ENCODE measurements around the gene CADPS2.

DNA sequence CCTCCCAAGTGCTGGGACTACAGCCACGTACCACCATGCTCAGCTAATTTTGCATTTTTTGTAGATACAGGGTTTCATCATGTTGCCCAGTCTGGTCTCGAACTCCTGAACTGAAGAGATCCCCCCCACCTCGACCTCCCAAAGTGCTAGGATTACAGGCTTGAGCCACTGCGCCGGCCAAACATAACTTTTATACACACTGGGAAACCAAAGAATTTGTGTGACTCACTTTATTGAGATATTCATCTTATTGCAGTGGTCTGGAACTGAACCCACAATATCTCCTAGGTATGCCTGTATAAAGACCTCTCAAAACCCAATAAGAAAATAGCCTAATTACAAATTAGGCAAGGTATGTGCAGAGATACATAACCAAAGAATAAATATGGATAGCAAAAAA, 399.1 kb downstream of the CADPS2 start:
- no peak for TF ChIP-seq RARB (CRISPR knock-in tag; IDR thresholded peaks at IDR 0.05)
- TF ChIP-seq ISL1 (CRISPR knock-in tag; IDR thresholded peaks at IDR 0.05) = no peak
- no peak for TF ChIP-seq ZNF565 (CRISPR knock-in tag; conservative IDR thresholded peaks at IDR 0.05; ENCODE audit: low read depth)
- TF ChIP-seq OSR1 (CRISPR knock-in tag; IDR thresholded peaks at IDR 0.05) = no peak
- TF ChIP-seq, protein P1, sequence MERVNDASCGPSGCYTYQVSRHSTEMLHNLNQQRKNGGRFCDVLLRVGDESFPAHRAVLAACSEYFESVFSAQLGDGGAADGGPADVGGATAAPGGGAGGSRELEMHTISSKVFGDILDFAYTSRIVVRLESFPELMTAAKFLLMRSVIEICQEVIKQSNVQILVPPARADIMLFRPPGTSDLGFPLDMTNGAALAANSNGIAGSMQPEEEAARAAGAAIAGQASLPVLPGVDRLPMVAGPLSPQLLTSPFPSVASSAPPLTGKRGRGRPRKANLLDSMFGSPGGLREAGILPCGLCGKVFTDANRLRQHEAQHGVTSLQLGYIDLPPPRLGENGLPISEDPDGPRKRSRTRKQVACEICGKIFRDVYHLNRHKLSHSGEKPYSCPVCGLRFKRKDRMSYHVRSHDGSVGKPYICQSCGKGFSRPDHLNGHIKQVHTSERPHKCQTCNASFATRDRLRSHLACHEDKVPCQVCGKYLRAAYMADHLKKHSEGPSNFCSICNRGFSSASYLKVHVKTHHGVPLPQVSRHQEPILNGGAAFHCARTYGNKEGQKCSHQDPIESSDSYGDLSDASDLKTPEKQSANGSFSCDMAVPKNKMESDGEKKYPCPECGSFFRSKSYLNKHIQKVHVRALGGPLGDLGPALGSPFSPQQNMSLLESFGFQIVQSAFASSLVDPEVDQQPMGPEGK (CRISPR knock-in tag; IDR thresholded peaks at IDR 0.05; ENCODE audit: borderline replicate concordance) = no peak
- no peak for TF ChIP-seq ZFP3 (CRISPR knock-in tag; IDR thresholded peaks at IDR 0.05)

Measured in SK-N-SH treated with all-trans-retinoic acid at 6 μM for 48 hours (cell line).